Measurements from ENCODE around the gene C11orf42.
"Not testable (repeated sequence)": the region's sequence is repeated elsewhere in the genome, so short reads cannot be mapped to it uniquely, and the experiment has no call there.

Gene C11orf42

DNA sequence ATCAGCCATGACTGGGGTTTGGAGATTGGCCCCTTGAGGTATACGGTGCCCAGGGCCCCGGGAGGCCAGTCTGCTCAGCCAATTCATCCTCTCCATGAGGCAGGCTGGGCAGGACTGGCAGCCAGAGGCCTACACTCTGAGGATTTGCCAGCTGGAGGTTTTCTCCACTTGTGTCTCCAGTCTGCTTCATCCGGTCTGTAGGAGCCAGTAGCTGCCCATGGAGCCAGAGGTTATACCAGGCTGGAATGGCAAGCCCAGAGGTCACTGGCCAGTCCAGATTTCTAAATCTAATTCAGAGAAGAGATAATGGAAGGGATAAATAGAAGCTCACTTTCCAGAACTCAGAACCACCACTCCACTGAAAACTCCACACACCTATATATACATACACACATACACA is 19.1 kb downstream of the C11orf42 start:
- DNase-seq, result no peak

DNA sequence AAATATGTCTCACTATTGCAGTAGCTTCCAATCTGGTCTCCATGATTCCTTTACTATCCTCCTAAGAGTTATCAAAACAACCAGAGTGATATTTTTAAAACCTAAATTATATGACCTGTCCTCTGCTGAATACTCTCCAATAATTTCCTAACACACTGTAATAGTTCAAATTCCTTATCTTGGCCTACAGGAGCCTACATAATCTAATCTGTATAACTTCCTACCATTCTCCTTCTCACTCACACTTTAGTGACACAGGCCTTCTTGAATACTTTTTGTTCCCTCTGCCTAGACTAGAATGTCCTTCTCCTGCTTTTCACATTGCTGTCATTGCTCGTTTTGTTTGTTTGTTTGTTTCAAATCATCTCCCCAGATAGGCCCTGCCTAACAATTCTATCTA is 19.7 kb downstream of the C11orf42 start:
- DNase-seq, result no peak

DNA sequence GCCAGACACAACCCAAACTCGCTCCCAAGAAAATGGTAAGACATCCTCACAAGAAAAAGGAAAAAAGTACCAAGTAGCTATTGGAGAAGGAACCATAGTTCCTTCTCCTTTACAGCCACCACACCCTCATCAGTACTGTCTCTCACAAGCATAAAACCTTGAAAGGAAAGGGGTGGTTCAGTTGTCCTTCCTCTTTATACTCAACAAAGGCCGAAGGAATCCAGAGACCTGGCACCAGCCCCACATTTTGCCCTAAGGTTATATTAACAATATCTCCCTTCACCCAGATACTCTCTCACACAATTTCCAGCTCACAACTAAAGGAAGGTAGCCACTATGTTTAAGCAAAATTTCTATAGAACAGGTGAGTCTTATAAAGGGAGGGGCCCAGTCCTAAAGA is 20.5 kb downstream of the C11orf42 start:
- DNase-seq, result no peak

DNA sequence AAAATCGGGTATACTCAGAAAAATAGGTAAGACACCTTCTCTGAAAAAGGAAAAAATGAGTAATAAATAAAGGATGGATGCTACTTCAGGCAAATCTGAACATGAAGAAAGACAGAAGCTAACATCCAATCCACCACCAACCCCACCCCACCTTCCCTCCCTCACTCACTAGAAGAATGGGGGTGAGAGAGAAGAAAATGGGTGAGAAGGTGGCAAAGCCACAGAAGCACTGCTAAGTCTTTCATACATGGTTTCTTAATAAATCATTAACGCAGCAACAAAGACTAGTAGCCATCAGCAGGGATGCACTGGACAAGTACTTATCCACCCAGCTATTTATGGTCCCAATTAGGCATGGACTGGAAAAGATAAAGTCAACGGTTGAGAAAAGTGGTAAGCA is 23.2 kb downstream of the C11orf42 start:
- no peak for DNase-seq

DNA sequence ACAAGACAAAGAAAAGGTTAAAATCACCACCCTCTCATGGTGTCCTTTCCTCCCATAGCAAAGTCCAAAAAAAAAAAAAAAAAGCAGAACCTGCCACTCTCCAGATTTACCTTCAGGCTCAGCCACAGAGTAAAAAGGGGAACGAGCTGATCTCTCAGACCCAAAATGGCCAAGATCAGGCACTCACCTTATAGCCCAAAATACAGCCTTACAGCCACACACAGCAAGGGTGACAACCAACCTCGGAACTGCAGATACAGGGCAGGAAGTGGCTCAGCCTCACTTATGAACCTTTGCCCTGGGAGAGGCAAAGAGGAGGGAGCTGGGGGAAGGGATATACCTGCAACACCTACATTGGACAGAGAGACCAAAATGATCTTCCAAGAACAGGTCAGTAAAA is 24.6 kb downstream of the C11orf42 start:
- DNase-seq, result no peak

DNA sequence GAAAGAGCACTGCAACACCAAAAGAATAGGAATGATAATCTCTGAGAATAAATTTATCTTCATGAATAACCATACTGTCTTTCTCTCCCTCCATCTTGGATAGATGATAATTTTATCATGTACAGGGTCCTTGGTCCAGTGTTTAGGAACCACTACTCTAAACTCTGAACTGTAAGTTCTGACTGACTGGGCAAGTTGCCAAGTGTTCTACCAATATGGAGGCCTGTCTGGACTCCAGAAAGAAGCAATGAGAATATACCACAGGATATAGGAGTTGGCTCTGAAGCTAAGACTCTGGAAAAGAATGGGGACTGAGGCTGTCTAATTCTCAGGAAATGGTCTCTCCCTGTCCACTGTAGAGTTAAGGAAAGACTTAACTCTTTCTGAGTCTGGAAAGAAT is 27.5 kb downstream of the C11orf42 start:
- no peak for DNase-seq

- peak; percentile 21 for DNase-seq
Observed at GRCh38 chr11:6233984-6234386, 28.6 kb downstream of the C11orf42 start.

GRCh38 chr11:6234387-6235107 is 29.2 kb downstream of the C11orf42 start, which contains the start of gene FHIP1B:
TSS of gene FHIP1B (minus strand) at chr11:6234636. CDS start at chr11:6224516, 10,120 bp downstream.
- DNase-seq, result peak; percentile 96

- DNase-seq, result no peak
Observed at GRCh38 chr11:6237266-6237665, 31.9 kb downstream of the C11orf42 start.

DNA sequence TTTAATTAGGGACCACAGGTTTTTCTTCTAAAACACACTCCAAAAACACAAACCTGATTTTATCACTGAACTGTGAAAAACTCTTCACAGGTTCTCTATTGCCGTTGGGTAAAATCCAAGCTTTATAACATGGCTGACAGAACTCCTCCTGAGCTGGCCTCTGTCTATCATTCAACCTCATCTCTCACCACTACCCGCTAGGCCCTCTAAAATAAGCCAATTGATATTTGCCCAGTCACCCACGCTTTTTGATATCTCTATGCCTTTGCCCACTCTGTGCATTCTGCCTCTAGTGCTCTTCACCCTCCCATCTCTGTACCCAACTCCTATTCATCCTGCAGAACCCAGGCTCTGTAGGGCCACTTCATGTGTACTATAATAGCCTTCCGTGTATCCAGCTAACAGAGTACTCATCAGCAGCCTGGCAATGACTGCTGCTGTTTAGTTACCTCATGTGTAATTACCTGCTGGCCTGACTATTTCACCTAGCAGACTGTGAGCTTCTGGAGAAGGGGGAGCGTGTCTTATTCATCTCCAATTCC is 32.5 kb downstream of the C11orf42 start:
- no peak for DNase-seq

- DNase-seq, result peak; percentile 2
Observed at GRCh38 chr11:6238902-6239301, 33.5 kb downstream of the C11orf42 start, which contains the start of gene CNGA4. TSS of gene CNGA4 (plus strand) at chr11:6239089. CDS start at chr11:6239207, 118 bp downstream.

GRCh38 chr11:6240139-6240538 is 34.8 kb downstream of the C11orf42 start:
- no peak for DNase-seq

- DNase-seq, result no peak
Observed at GRCh38 chr11:6240781-6241180, 35.4 kb downstream of the C11orf42 start.

- DNase-seq, result no peak
Observed at GRCh38 chr11:6241316-6241715, 36.0 kb downstream of the C11orf42 start.

- no peak for DNase-seq
Observed at GRCh38 chr11:6245536-6245935, 40.2 kb downstream of the C11orf42 start.

- no peak for DNase-seq
Observed at GRCh38 chr11:6248248-6248647, 42.9 kb downstream of the C11orf42 start.

GRCh38 chr11:6248897-6249296 is 43.5 kb downstream of the C11orf42 start:
- not testable (repeated sequence) for DNase-seq

- DNase-seq, result no peak
Observed at GRCh38 chr11:6249770-6250555, 44.6 kb downstream of the C11orf42 start.

- DNase-seq, result no peak
Observed at GRCh38 chr11:6251120-6251733, 45.9 kb downstream of the C11orf42 start.

DNA sequence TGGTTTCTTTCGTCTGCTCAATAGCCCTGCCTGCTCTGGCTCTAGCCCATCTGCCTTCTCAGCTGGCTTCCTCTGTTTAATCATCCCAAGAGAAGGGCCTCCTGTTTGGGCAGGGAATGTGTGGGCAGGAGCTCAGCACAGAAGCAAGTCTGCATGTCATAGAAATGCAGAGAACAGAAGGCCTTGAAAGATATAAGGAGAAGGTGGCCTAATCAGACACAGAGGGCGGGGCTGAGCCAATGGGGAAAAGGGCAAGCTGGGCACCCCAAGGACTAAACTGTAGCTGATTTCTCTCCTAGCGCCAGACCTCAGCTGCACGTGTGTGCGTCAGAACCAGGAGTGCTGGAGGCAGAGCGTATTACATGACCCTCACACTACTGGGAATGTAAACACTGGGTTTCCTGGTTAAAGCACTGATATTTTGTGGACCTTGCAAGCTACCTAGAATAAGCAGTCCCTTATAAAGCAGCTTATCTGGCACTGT is 46.7 kb downstream of the C11orf42 start:
- DNase-seq, result no peak

GRCh38 chr11:6253197-6253596 is 47.8 kb downstream of the C11orf42 start:
- DNase-seq, result no peak

- DNase-seq, result no peak
Observed at GRCh38 chr11:6258141-6258540, 52.8 kb downstream of the C11orf42 start.

DNA sequence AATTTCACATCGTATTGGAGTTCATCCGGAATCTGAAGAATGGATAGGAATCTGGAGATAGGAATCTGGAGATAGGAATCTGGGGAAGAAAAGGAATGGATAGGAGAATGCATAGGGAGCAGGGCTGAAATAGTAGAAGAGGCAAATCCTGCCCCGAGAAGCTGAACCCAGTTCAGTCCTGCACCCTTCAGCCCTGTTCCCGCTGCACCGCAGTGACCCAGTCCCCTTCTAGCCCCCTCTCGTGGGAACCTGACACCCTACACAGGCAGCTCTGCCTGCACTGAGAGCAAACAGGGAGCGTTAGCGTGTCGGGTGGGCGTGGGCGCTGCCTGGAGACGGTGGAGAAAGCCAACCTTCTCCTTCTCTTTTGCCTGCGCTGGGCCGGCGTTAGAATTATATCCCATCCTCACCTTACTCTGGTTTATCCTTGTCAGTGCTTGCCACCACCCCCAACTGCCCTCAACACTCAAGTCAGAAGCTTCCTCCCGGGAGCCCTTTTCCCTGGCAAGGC is 53.3 kb downstream of the C11orf42 start:
- DNase-seq, result no peak
